Mesodermal cell (in vitro differentiated cells): Measurements from ENCODE around the gene MTARC2. TPM values are rescaled to one million over a fixed set of nuclear protein-coding genes. Genes with fewer than 3 reads are reported as not detected.

ENCODE experiments used
- H3K27ac ChIP-seq: 2 replicates; pipeline ENCODE4 v1.7.0; 2013; ENCODE audit warnings: mild to moderate bottlenecking, low read depth, low read length, moderate library complexity; ENCODE audit not compliant: severe bottlenecking
- H3K36me3 ChIP-seq: 2 replicates; pipeline ENCODE4 v1.7.1; 2013; ENCODE audit warnings: mild to moderate bottlenecking, low read length, moderate library complexity; ENCODE audit not compliant: control insufficient read depth, insufficient read depth
- H3K4me1 ChIP-seq: one replicate; pipeline ENCODE4 v1.7.1; 2013; ENCODE audit warnings: mild to moderate bottlenecking, low read length; ENCODE audit not compliant: insufficient read depth, control insufficient read depth, poor library complexity, severe bottlenecking
- H3K4me3 ChIP-seq: 2 replicates; pipeline ENCODE4 v1.7.0; 2013; ENCODE audit warnings: low read length, control low read depth, mild to moderate bottlenecking; ENCODE audit not compliant: insufficient read depth, poor library complexity, severe bottlenecking; ENCODE audit errors: extremely low read depth
- H3K9me3 ChIP-seq: 2 replicates; pipeline ENCODE4 v1.7.1; 2013; ENCODE audit warnings: mild to moderate bottlenecking, low read length, moderate library complexity; ENCODE audit not compliant: control insufficient read depth
- WGBS, 2 experiments: methylation state at CpG; one replicate each; pipeline ENCODE4 v1.1.5; 2013; ENCODE audit warnings: missing lambda C conversion rate in 2 of 2; ENCODE audit not compliant: insufficient coverage in 2 of 2; 5-methylcytosine and 5-hydroxymethylcytosine counted together
- polyA plus RNA-seq, 2 experiments: library from polyadenylated mRNA; stranded (reverse); fragments of 50-300 nt; gene quantifications; one replicate each; pipeline ENCODE4 v1.2.3, GENCODE V29; 2013

The MTARC2 gene
- polyA plus RNA-seq (2013, experiment 1 of 2): 2.7 TPM
- polyA plus RNA-seq (2013, experiment 2 of 2): 2.0 TPM

DNA sequence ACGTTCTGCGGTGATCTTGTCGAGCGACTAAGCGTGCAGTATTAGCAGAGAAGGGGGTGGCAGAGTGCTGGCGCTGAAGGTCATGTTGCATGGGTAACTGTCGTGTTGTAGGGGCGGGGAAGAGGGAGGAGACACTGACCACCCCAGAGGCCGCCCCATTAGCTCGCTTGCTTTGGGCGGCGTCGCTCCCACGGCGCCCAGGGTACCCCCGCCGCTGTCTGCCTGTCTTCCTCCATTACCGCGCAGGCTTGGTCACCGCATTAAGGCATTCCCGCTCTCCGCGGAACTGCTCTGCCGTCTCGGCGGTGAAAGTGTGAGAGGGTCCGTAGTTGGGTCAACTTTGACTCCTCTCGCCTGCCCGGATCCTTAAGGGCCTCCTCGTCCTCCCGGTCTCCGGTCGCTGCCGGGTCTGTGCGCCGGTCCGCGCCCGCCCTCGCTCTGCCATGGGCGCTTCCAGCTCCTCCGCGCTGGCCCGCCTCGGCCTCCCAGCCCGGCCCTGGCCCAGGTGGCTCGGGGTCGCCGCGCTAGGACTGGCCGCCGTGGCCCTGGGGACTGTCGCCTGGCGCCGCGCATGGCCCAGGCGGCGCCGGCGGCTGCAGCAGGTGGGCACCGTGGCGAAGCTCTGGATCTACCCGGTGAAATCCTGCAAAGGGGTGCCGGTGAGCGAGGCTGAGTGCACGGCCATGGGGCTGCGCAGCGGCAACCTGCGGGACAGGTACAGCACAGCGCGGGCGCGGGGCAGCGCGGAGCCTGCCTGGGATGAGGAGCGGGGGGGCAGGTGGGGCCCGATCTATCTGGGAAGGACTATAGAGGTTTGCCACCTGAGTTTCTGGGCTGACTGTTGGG, at the start of gene MTARC2:
TSS of gene MTARC2 (plus strand) at position 234 of the 846 bp plus-strand sequence. CDS start at position 444, 210 bp downstream.
- 1% methylated on average over 43 to 69 of the region's 77 CpGs for WGBS, 2 experiments
- H3K4me3 ChIP-seq: peak within 1 kb of the TSS; percentile 45
- no peaks in the 10 kb centered on the region for H3K4me1 ChIP-seq
- H3K27ac ChIP-seq: no peak within 1 kb of the TSS
- H3K9me3 ChIP-seq: no peaks in the 10 kb centered on the region
- H3K36me3 ChIP-seq: no peaks in the 10 kb centered on the region

DNA sequence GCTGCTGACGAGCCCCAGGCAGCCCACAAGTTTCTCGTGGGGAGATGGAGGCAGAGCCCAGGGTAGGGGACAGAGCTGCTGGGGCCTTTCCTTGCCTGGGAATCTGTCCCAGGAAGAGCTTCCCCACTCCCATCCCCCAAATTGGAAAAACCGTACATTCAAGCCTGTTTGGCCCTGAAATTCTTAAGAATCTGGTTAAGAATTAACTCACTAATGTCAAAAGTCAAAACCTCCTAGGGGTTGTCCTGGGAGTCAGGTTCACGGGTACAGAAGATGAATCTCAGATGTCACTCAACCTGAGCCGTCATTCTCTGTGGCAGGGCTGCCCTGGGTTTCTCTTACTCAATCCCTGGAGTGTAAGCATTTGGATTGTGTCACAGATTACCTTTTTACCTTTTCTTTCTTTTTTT, 49.5 kb upstream of the MTARC2 start:
- no peak overlapping the region for H3K27ac ChIP-seq
- H3K9me3 ChIP-seq: no peaks in the 10 kb centered on the region
- H3K4me3 ChIP-seq: no peak overlapping the region
- H3K36me3 ChIP-seq: no peaks in the 10 kb centered on the region
- peaks cover 2% of the 10 kb centered on the region for H3K4me1 ChIP-seq
- 90 to 94% methylated on average over 2 to 5 of the region's 5 CpGs for WGBS, 2 experiments

DNA sequence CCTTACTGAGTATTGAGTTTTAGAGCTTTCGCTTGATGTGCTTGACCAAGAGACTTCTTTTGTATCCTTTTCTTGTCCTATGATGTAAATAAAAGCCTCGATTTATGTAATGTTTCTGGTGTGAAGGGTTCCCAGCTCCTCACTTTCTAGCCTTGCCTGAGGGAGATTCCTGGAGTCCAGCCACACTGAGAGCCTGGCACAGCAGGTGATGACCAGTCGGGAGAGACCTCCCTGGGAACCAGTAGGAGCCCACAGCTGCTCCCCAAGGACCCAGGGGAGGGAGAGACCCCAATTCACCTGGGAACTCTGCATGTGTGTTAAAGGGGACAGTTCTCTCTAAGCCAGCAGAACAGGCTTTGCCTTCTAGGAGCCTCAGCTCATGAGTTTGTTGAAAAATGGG, 49.1 kb upstream of the MTARC2 start:
- no peaks in the 10 kb centered on the region for H3K9me3 ChIP-seq
- H3K27ac ChIP-seq: no peak overlapping the region
- H3K36me3 ChIP-seq: no peaks in the 10 kb centered on the region
- H3K4me1 ChIP-seq: peaks cover 2% of the 10 kb centered on the region
- WGBS, 2 experiments: 67 to 89% methylated on average over 1 of the region's 3 CpGs
- H3K4me3 ChIP-seq: no peak overlapping the region

DNA sequence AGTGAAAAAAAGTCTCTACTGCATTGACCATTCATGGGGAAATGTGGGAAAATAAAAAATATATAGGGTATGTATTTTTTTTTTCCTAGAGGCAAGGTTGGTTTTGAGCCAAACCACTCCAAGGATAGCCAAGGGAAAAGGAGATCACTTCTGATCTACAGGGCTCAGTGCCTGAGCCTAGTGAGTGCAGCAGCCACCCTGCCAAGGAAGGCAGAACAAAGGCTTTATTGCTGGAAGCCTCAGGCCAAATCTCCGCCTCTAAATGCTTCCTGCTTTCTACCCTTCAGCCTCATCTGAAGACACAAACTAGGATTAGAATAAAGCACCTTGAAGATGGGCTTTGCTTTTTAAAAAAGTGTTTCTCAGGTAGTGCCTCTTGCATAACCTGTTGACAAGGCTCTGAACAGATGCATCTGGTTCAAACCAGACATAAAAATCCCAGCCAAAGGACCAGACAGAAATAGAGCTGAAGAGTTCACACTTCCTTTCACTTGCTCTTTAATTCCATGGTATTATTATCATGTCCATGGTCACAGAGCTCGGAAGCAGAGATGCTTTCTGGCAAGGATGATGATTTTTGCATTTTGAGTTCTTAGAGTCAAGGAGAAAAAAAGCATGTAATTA, 47.5 kb upstream of the MTARC2 start:
- Histone ChIP-seq H3K27ac (no peak overlapping the region), H3K4me1 (peaks cover 2% of the 10 kb centered on the region), H3K4me3 (no peak overlapping the region), H3K9me3 (no peaks in the 10 kb centered on the region), H3K36me3 (no peaks in the 10 kb centered on the region)
- WGBS, 2 experiments: 40 to 56% methylated on average over 1 of the region's 2 CpGs

DNA sequence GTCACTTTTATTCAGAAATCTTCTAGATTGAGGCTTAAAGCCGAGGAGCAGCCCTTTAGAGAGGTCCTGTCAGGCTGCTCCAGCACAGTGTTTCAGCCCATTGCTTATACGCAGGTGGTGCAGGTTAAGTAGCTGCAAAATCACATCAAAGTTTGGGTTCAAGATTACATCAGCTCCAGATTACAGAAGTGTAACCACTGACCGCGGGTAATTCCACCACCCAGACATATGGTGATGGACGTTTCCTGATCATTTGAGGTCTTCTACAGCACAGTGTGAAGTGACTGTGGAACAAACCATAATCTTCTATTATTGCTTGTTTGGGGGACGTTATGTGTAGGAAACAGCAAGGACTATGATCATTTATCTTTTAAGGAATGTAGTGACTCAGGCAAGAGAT, 46.1 kb upstream of the MTARC2 start:
- no peaks in the 10 kb centered on the region for H3K36me3 ChIP-seq
- no peak overlapping the region for H3K27ac ChIP-seq
- WGBS, 2 experiments: 97 to 100% methylated on average over 3 to 4 of the region's 6 CpGs
- H3K4me3 ChIP-seq: no peak overlapping the region
- H3K9me3 ChIP-seq: no peaks in the 10 kb centered on the region
- no peaks in the 10 kb centered on the region for H3K4me1 ChIP-seq

DNA sequence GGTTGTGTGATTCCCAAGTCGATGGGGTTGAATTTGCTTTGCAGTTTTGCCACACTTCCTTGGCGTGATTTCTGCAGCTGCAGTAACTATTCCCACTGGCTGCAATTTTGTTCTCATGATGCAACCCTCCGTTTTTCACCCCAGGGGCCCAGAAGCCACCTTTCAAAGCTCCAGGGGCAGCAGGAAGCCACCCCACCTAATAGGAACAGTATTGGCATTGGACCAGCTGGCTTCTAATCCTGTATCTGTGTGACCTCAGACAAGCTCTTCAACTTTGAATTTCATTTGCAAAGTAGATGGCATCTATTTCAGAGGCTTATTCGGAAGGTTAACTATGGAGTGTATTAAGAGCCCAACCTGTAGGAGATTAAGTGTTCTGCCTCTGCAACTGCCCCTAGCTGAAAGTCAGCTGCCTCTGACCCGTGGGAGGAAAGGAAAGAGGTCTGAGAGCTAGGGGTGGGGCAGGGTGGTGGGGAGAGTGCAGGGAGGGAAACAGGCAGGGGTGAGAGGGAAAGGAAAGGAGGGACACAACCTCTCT, 45.3 kb upstream of the MTARC2 start:
- 68 to 89% methylated on average over 3 to 5 of the region's 5 CpGs for WGBS, 2 experiments
- no peak overlapping the region for H3K4me3 ChIP-seq
- no peaks in the 10 kb centered on the region for H3K9me3 ChIP-seq

DNA sequence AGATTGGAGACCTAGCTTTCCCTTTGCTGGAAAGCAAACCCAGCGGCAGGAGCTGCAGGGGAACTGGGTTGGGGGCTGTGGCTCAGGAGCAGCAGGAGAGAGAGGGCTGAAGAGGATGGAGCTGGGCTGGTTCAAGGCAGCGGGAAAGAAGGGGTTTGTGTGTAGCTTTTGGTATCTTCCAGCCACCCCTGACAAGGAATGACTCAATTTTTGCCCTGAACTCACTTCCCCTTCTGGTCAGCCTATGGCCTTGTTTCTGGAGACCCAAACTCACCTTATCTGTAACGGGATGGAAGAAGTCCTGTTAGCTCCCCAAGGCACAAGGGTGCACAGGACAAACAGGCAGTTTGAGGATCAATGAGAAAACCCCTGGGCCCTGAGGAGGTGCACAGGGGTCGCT, 44.8 kb upstream of the MTARC2 start:
- Histone ChIP-seq H3K36me3 (no peaks in the 10 kb centered on the region), H3K4me1 (no peaks in the 10 kb centered on the region), H3K4me3 (no peak overlapping the region), H3K9me3 (no peaks in the 10 kb centered on the region), H3K27ac (no peak overlapping the region)
- WGBS, 2 experiments: 67 to 100% methylated on average over 1 to 2 of the region's 4 CpGs

More for the DNA sequence above, 45.3 kb upstream of the MTARC2 start:
- Histone ChIP-seq H3K4me1 (no peaks in the 10 kb centered on the region), H3K27ac (no peak overlapping the region), H3K36me3 (no peaks in the 10 kb centered on the region)

DNA sequence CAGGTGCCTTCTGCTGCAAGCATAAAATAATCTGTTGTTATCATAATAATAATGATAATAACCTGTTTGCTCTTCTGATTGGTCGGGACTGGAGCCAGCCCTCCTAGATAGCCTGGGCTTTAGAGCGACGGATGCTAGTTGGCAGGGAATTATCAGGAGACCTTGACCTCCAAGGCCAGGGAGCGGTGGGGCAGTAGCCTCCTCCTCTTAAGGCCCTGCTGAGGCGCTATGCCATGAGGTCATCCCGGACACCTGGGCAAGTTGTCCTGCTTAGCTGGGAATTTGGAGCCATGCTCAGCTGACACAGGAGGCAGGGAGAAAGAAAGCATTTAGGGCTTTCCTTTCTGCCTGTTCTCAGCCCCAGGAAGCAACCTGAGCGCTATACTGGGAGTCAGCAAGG, 42.3 kb upstream of the MTARC2 start:
- H3K9me3 ChIP-seq: no peaks in the 10 kb centered on the region
- no peak overlapping the region for H3K27ac ChIP-seq
- H3K4me3 ChIP-seq: no peak overlapping the region
- H3K4me1 ChIP-seq: no peaks in the 10 kb centered on the region
- 93% methylated on average over 7 of the region's 7 CpGs for WGBS, 2 experiments
- H3K36me3 ChIP-seq: no peaks in the 10 kb centered on the region

DNA sequence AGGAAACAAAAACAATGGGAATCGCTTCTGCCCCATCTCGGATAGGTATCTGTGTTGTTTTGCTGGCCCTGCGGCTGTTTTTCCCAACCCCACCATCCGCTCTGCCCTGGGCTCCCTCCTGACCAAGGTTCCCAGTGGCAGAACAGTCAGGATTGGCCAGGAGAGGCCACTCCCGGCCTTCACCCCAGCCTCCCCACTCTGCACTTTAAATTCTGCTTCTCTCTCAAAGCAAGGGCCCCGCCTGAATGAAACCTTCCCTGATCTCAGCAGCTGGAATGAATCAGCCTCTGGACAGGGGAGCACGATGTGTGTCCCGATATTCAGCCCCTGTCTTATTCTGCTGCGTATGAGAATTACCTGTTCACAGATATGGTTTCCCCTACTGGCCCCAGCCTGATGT, 41.6 kb upstream of the MTARC2 start:
- Histone ChIP-seq H3K27ac (no peak overlapping the region), H3K9me3 (no peaks in the 10 kb centered on the region), H3K4me1 (no peaks in the 10 kb centered on the region), H3K4me3 (no peak overlapping the region), H3K36me3 (no peaks in the 10 kb centered on the region)
- 80 to 84% methylated on average over 8 to 9 of the region's 9 CpGs for WGBS, 2 experiments

DNA sequence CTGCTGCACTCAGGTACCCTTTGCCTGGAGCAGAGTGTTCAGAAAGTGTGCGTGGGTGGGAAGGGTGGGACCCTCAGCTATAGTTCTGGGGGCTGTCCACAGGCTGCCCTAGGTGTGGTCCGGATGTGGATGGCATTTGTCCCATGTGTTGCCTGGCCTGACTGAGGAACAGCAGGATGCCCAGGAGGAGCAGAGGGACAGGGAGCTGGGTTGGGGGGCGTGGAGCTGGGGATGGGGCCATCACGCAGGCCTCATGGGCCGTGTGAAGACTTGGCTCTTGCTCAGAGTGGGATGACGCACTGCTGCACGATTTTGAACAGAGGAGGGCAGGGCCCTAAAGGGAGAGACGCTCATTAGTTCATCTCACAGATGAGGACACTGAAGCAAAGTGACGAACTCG, 41.0 kb upstream of the MTARC2 start:
- Histone ChIP-seq H3K4me3 (no peak overlapping the region), H3K9me3 (no peaks in the 10 kb centered on the region), H3K27ac (no peak overlapping the region), H3K4me1 (no peaks in the 10 kb centered on the region), H3K36me3 (no peaks in the 10 kb centered on the region)
- WGBS, 2 experiments: 89 to 92% methylated on average over 8 to 9 of the region's 10 CpGs

DNA sequence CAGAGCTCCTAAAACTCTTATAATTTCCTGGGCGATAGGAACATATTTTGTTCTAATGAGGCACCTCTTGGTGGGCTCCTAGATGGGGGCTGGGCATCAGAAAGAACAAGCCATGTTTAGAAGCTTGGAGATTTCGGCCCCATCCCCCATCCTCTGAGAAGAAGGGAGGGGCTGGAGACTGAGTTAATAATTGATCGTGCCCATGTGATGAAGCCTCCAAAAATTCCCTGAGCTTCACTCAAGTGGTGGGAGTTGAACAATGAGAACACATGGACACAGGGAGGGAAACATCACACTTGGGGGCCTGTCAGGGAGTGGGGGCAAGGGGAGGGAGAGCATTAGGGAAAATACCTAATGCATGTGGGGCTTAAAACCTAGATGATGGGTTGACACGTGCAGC, 39.9 kb upstream of the MTARC2 start:
- Histone ChIP-seq H3K36me3 (no peaks in the 10 kb centered on the region), H3K27ac (no peak overlapping the region), H3K9me3 (no peaks in the 10 kb centered on the region), H3K4me3 (no peak overlapping the region), H3K4me1 (no peaks in the 10 kb centered on the region)
- 75 to 100% methylated on average over 2 to 3 of the region's 4 CpGs for WGBS, 2 experiments
